Activated T-helper 2 cell treated with anti-CD3 and anti-CD28 coated beads, Interferon-gamma antibody, Interleukin-2, Interleukin-4, amounts not matched to agents 10 μg/mL and 5 μg/mL and 100 μg/mL, durations not matched to agents 14 hours and 24 hours and 36 hours (primary cell): Measurements from ENCODE around the gene SRP19. TPM values are rescaled to one million over a fixed set of nuclear protein-coding genes. Genes with fewer than 3 reads are reported as not detected.
"Not testable (repeated sequence)": the region's sequence is repeated elsewhere in the genome, so short reads cannot be mapped to it uniquely, and the experiment has no call there.

Source experiments
- DNase-seq: peaks from one replicate; pipeline ENCODE4 v3.0.0; 2021; ENCODE audit warnings: low spot score
- H3K27ac Mint-ChIP-seq: one replicate; pipeline ENCODE4 v1.8.0; 2021; ENCODE audit warnings: mixed read lengths
- H3K27me3 Mint-ChIP-seq: one replicate; pipeline ENCODE4 v1.8.0; 2021; ENCODE audit warnings: low read depth, mixed read lengths
- H3K36me3 Mint-ChIP-seq: one replicate; pipeline ENCODE4 v1.8.0; 2021; ENCODE audit warnings: low read depth, mixed read lengths
- H3K4me1 Mint-ChIP-seq: one replicate; pipeline ENCODE4 v1.8.0; 2021; ENCODE audit warnings: low read depth, mixed read lengths
- H3K4me3 Mint-ChIP-seq: one replicate; pipeline ENCODE4 v1.8.0; 2021; ENCODE audit warnings: low read depth, mild to moderate bottlenecking, moderate library complexity, mixed read lengths
- H3K9me3 Mint-ChIP-seq: one replicate; pipeline ENCODE4 v1.8.0; 2021; ENCODE audit warnings: mixed read lengths
- intact Hi-C: fragments of 100-400 bp; cut with micrococcal nuclease; formaldehyde crosslinking; loops from one replicate; pipeline ENCODE4 v1.15.1; 2023
- total RNA-seq: library from RNA; stranded (reverse); gene quantifications from 2 replicates; pipeline ENCODE4 v1.2.3, GENCODE V29; 2022

Gene SRP19
- total RNA-seq, 1 donor from 2014 or later, result 66.3 TPM

GRCh38 chr5:112849912-112850311, 11.2 kb upstream of the SRP19 start:
- Mint-ChIP-seq H3K27me3 (peaks cover 9% of the 10 kb centered on the region), H3K9me3 (peaks cover 4% of the 10 kb centered on the region), H3K4me3 (no peak overlapping the region), H3K27ac (no peak overlapping the region), H3K4me1 (peaks cover 5% of the 10 kb centered on the region), H3K36me3 (peaks cover 4% of the 10 kb centered on the region)
- intact Hi-C loops, result no loop called here
- DNase-seq, result no peak

GRCh38 chr5:112854651-112855050, 6.4 kb upstream of the SRP19 start:
- peaks cover 21% of the 10 kb centered on the region for H3K27me3 Mint-ChIP-seq
- H3K9me3 Mint-ChIP-seq, result peaks cover 10% of the 10 kb centered on the region
- no peak overlapping the region for H3K27ac Mint-ChIP-seq
- no peak for DNase-seq
- H3K36me3 Mint-ChIP-seq, result peaks cover 8% of the 10 kb centered on the region
- peaks cover 7% of the 10 kb centered on the region for H3K4me1 Mint-ChIP-seq
- intact Hi-C loops, result no loop called here
- no peak overlapping the region for H3K4me3 Mint-ChIP-seq

GRCh38 chr5:112857866-112858265, 3.2 kb upstream of the SRP19 start:
- H3K36me3 Mint-ChIP-seq, result peaks cover 24% of the 10 kb centered on the region
- H3K4me3 Mint-ChIP-seq, result no peak overlapping the region
- intact Hi-C loops, result no loop called here
- H3K9me3 Mint-ChIP-seq, result peaks cover 10% of the 10 kb centered on the region
- H3K4me1 Mint-ChIP-seq, result peaks cover 21% of the 10 kb centered on the region
- H3K27me3 Mint-ChIP-seq, result peaks cover 16% of the 10 kb centered on the region
- H3K27ac Mint-ChIP-seq, result no peak overlapping the region
- DNase-seq, result no peak

GRCh38 chr5:112860571-112860928, 537 bp upstream of the SRP19 start:
- Mint-ChIP-seq H3K4me3 (peak overlapping the region; percentile 94), H3K4me1 (peaks cover 34% of the 10 kb centered on the region), H3K27ac (peak overlapping the region; percentile 97), H3K36me3 (peaks cover 34% of the 10 kb centered on the region)
- intact Hi-C loops, result loop anchor here (2.0 to 5.0 kb wide), 4 partner anchors 18 to 153 kb away; partner anchors contain the start of gene REEP5
- DNase-seq, H3K27me3 Mint-ChIP-seq, H3K9me3 Mint-ChIP-seq: not testable (repeated sequence)

GRCh38 chr5:112861638-112861985, 525 bp downstream of the SRP19 start:
- DNase-seq, result no peak
- no peaks in the 10 kb centered on the region for H3K27me3 Mint-ChIP-seq
- H3K4me1 Mint-ChIP-seq, result peaks cover 38% of the 10 kb centered on the region
- peak overlapping the region; percentile 97 for H3K27ac Mint-ChIP-seq
- intact Hi-C loops, result loop anchor here (1.0 to 5.0 kb wide), 5 partner anchors 17 to 154 kb away; partner anchors contain the start of genes DCP2 and REEP5
- peak overlapping the region; percentile 94 for H3K4me3 Mint-ChIP-seq
- H3K36me3 Mint-ChIP-seq, result peaks cover 41% of the 10 kb centered on the region
- H3K9me3 Mint-ChIP-seq, result no peaks in the 10 kb centered on the region

GRCh38 chr5:112862085-112862484, 998 bp downstream of the SRP19 start:
- Mint-ChIP-seq H3K9me3 (no peaks in the 10 kb centered on the region), H3K27ac (peak overlapping the region; percentile 46), H3K4me3 (peak overlapping the region; percentile 94), H3K4me1 (peaks cover 42% of the 10 kb centered on the region), H3K36me3 (peaks cover 46% of the 10 kb centered on the region), H3K27me3 (no peaks in the 10 kb centered on the region)
- intact Hi-C loops, result loop anchor here (5.0 kb wide), 2 partner anchors 100 to 155 kb away; no protein-coding TSS in a partner anchor
- DNase-seq, result no peak

- intact Hi-C loops, result loop anchor here (5.0 kb wide), 2 partner anchors 99 to 156 kb away; no protein-coding TSS in a partner anchor
- H3K9me3 Mint-ChIP-seq, result no peaks in the 10 kb centered on the region
These were observed 2.5 kb downstream of the SRP19 start for GRCh38 chr5:112863549-112863948.

GRCh38 chr5:112865128-112865527, 4.0 kb downstream of the SRP19 start:
- H3K9me3 Mint-ChIP-seq, result no peaks in the 10 kb centered on the region
- H3K27ac Mint-ChIP-seq, result no peak overlapping the region
- H3K4me3 Mint-ChIP-seq, result no peak overlapping the region
- intact Hi-C loops, result no loop called here
- no peaks in the 10 kb centered on the region for H3K27me3 Mint-ChIP-seq
- H3K4me1 Mint-ChIP-seq, result peaks cover 51% of the 10 kb centered on the region
- peaks cover 74% of the 10 kb centered on the region for H3K36me3 Mint-ChIP-seq
- no peak for DNase-seq

More at GRCh38 chr5:112863549-112863948, 2.5 kb downstream of the SRP19 start:
- Mint-ChIP-seq H3K4me1 (peaks cover 41% of the 10 kb centered on the region), H3K27me3 (no peaks in the 10 kb centered on the region), H3K4me3 (peak overlapping the region; percentile 58), H3K27ac (no peak overlapping the region), H3K36me3 (peaks cover 58% of the 10 kb centered on the region)
- DNase-seq, result no peak

- H3K27ac Mint-ChIP-seq, result peak overlapping the region; percentile 46
- peaks cover 78% of the 10 kb centered on the region for H3K36me3 Mint-ChIP-seq
- DNase-seq, result no peak
- intact Hi-C loops, result no loop called here
- H3K9me3 Mint-ChIP-seq, result no peaks in the 10 kb centered on the region
- no peaks in the 10 kb centered on the region for H3K27me3 Mint-ChIP-seq
- H3K4me3 Mint-ChIP-seq, result no peak overlapping the region
- peaks cover 49% of the 10 kb centered on the region for H3K4me1 Mint-ChIP-seq
These were observed 5.7 kb downstream of the SRP19 start for GRCh38 chr5:112866739-112867138.

GRCh38 chr5:112867411-112867810, 6.3 kb downstream of the SRP19 start:
- intact Hi-C loops, result no loop called here
- peak overlapping the region; percentile 19 for H3K27ac Mint-ChIP-seq
- peaks cover 72% of the 10 kb centered on the region for H3K36me3 Mint-ChIP-seq
- no peak for DNase-seq
- no peaks in the 10 kb centered on the region for H3K27me3 Mint-ChIP-seq
- H3K4me1 Mint-ChIP-seq, result peaks cover 46% of the 10 kb centered on the region
- no peak overlapping the region for H3K4me3 Mint-ChIP-seq
- no peaks in the 10 kb centered on the region for H3K9me3 Mint-ChIP-seq

GRCh38 chr5:112869948-112870347, 8.9 kb downstream of the SRP19 start:
- Mint-ChIP-seq H3K4me1 (peaks cover 43% of the 10 kb centered on the region), H3K36me3 (peaks cover 73% of the 10 kb centered on the region), H3K9me3 (no peaks in the 10 kb centered on the region), H3K27me3 (no peaks in the 10 kb centered on the region), H3K27ac (no peak overlapping the region), H3K4me3 (no peak overlapping the region)
- intact Hi-C loops, result no loop called here
- DNase-seq, result no peak

GRCh38 chr5:112870966-112871365, 9.9 kb downstream of the SRP19 start:
- intact Hi-C loops, result no loop called here
- Mint-ChIP-seq H3K27ac (no peak overlapping the region), H3K4me1 (peaks cover 43% of the 10 kb centered on the region), H3K36me3 (peaks cover 76% of the 10 kb centered on the region), H3K9me3 (no peaks in the 10 kb centered on the region), H3K27me3 (no peaks in the 10 kb centered on the region), H3K4me3 (no peak overlapping the region)
- DNase-seq, result no peak

GRCh38 chr5:112876362-112876761, 15.3 kb downstream of the SRP19 start:
- Mint-ChIP-seq H3K27me3 (no peaks in the 10 kb centered on the region), H3K27ac (no peak overlapping the region), H3K36me3 (peaks cover 55% of the 10 kb centered on the region), H3K4me1 (peaks cover 41% of the 10 kb centered on the region), H3K4me3 (no peak overlapping the region), H3K9me3 (no peaks in the 10 kb centered on the region)
- intact Hi-C loops, result loop anchor here (5.0 kb wide), 1 partner anchor 86 kb away; no protein-coding TSS in a partner anchor
- DNase-seq, result no peak

GRCh38 chr5:112878101-112878500, 17.0 kb downstream of the SRP19 start:
- Mint-ChIP-seq H3K27ac (peak overlapping the region; percentile 16), H3K4me1 (peaks cover 38% of the 10 kb centered on the region), H3K4me3 (no peak overlapping the region)

More at GRCh38 chr5:112878101-112878500, 17.0 kb downstream of the SRP19 start:
- no peaks in the 10 kb centered on the region for H3K9me3 Mint-ChIP-seq
- intact Hi-C loops, result loop anchor here (2.0 to 5.0 kb wide), 3 partner anchors 17 to 84 kb away; partner anchors contain the start of genes REEP5 and SRP19
- no peaks in the 10 kb centered on the region for H3K27me3 Mint-ChIP-seq
- no peak for DNase-seq
- H3K36me3 Mint-ChIP-seq, result peaks cover 49% of the 10 kb centered on the region
